Spleen (tissue), 11 donors: ENCODE measurements around the gene RAD51C. TPM values are rescaled to one million over a fixed set of nuclear protein-coding genes. Genes with fewer than 3 reads are reported as not detected.
"Not testable (repeated sequence)": the region's sequence is repeated elsewhere in the genome, so short reads cannot be mapped to it uniquely, and the experiment has no call there.

Experiments used
- DNase-seq: peaks from one replicate; pipeline ENCODE4 v3.0.0-alpha.2; 2020
- H3K27ac ChIP-seq, 8 donors: fragments of 200-600 bp; sonication (generic) in 7 of 8; 1 replicate in 4 of 8; 2 replicates in 4 of 8; pipeline versions ENCODE4 v1.5.0 to v1.8.0; 2016 to 2021; ENCODE audit warnings: inconsistent platforms in 4 of 8, mild to moderate bottlenecking in 4 of 8, moderate library complexity in 1 of 8
- H3K27me3 ChIP-seq, 7 donors: fragments of 200-600 bp; sonication (generic) in 6 of 7; replicated peaks in 1 of 7; 1 replicate in 4 of 7; 2 replicates in 3 of 7; pipeline versions ENCODE4 v1.5.0 to v1.8.0; 2016 to 2021; ENCODE audit warnings: inconsistent platforms in 3 of 7, mild to moderate bottlenecking in 1 of 7
- H3K36me3 ChIP-seq, 6 donors: fragments of 200-600 bp; sonication (generic) in 5 of 6; 1 replicate in 4 of 6; 2 replicates in 2 of 6; pipeline versions ENCODE4 v1.5.0 to v1.8.0; 2016 to 2021; ENCODE audit warnings: inconsistent platforms in 2 of 6
- H3K4me1 ChIP-seq, 6 donors: fragments of 200-600 bp; sonication (generic) in 5 of 6; 1 replicate in 3 of 6; 2 replicates in 3 of 6; pipeline versions ENCODE4 v1.5.0 to v1.8.0; 2016 to 2021; ENCODE audit warnings: inconsistent platforms in 3 of 6
- H3K4me3 ChIP-seq, 8 donors: fragments of 200-600 bp; sonication (generic) in 7 of 8; 1 replicate in 4 of 8; 2 replicates in 4 of 8; pipeline versions ENCODE4 v1.5.0 to v1.8.0; 2016 to 2021; ENCODE audit warnings: inconsistent platforms in 4 of 8, mild to moderate bottlenecking in 4 of 8, moderate library complexity in 2 of 8
- H3K9me3 ChIP-seq, 8 donors: fragments of 200-600 bp; sonication (generic) in 7 of 8; 1 replicate in 4 of 8; 2 replicates in 4 of 8; pipeline versions ENCODE4 v1.5.0 to v1.8.0; 2016 to 2021; ENCODE audit warnings: inconsistent platforms in 4 of 8
- POLR2A ChIP-seq, 3 donors: fragments of 450-650 bp; IDR thresholded peaks; one replicate each; pipeline ENCODE4 v1.5.1; 2017; ENCODE audit warnings: antibody characterized with exemption in 3 of 3, mild to moderate bottlenecking in 1 of 3
- POLR2AphosphoS5 ChIP-seq, 3 donors: sonication (generic); formaldehyde crosslinking; IDR thresholded peaks; one replicate each; pipeline ENCODE4 v1.5.1; 2017; ENCODE audit warnings: antibody characterized with exemption in 3 of 3
- WGBS, 5 donors: extraction: QIAGEN DNeasy Blood & Tissue Kit in 3 of 5; methylation state at CpG; one replicate each; pipeline versions ENCODE4 v1.1.5 to v1.1.7; 2013 to 2018; 5-methylcytosine and 5-hydroxymethylcytosine counted together
- intact Hi-C: fragments of 100-400 bp; cut with DNase I; formaldehyde crosslinking; loops from one replicate; pipeline ENCODE4 v1.15.0; 2023; ENCODE audit warnings: low total_unique reads
- polyA plus RNA-seq, 3 donors: library from polyadenylated mRNA; stranded (reverse); fragments of 200-250 nt; gene quantifications; one replicate each; pipeline ENCODE4 v1.2.1, GENCODE V29; 2013
- total RNA-seq, 7 donors: library from RNA; depleted of rRNA in 3 of 7; stranded (reverse); fragments of >200 nt in 3 of 7; fragmentation: NEBNext Ultra II Directional in 4 of 7; extraction: Animal tissue kit (Norgen Biotek cat#: 25700) in 4 of 7; gene quantifications; one replicate each; pipeline versions ENCODE4 v1.1.0 to v1.2.1, GENCODE V29; 2016 to 2021
- TF ChIP-seq, protein P1 (sequence below), 11 experiments: fragments of 200-600 bp in 7 of 11; fragments of 450-650 bp in 4 of 11; sonication (generic) in 4 of 11; IDR thresholded peaks in 8 of 11; conservative IDR thresholded peaks in 3 of 11; 1 replicate in 7 of 11; 2 replicates in 4 of 11; pipeline versions ENCODE4 v1.4.0 to v1.8.0; 2016 to 2021; ENCODE audit warnings: antibody characterized with exemption in 11 of 11, inconsistent platforms in 4 of 11, mild to moderate bottlenecking in 1 of 11
- donor health status: healthy with polysubstance abuse.
- donor health status: DM: no; HTN: no; CAD: no; lungs with moderate emphysema.
- donor health status: DM: no; HTN: no; CAD: no.
- donor health status: Bipolar disorder and iron deficiency.
- donor health status: healthy.
- donor health status: DM: no; HTN: no; CAD: no.
- donor health status: DM: yes; HTN: yes; CAD: no.

The RAD51C gene
- total and polyA plus RNA-seq, 10 donors: 19.6 to 28.5 (median 23.5) TPM

DNA sequence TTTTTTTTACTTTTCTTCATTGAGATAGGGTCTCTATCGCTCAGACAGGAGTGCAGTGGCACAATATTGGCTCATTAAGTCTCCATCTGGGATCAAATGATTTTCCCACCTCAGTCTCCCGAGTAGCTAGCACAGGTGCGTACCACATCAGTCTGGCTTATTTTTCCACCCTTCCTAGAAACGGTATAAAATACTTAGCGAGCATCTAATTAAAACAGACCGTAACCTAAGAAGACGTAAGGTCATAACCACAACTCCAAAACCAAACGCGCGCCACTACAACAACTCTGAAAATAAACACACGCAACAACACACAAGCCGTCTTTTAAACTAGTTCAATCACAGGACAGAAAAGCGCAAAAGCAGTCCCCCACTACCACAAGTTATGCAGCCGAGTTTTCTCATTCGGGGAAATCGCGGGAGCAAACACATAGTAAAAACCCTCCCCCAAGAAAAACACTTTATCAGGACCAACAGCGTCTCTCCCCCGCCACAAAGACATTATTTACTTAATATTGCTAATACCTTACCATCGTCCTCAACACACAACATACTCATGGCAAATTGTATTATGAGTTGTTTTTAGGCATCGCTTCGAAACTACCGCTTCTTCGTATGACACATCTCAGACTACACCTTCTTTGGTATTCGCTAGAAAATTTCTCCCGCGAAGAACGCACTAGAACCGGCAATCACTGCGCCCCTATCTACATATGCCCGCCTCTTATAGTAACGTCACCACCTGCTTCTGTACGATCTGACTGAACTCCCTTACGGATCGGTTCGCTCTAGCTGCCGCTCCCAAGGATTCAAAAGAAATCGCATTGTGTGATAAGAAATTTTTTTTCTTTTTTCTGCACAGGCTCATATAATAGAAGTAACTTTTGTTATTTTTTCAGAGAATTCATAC is 33.3 kb upstream of the RAD51C start:
- peak; percentile 77 for DNase-seq
- WGBS, 5 donors: 1 to 2% (median 2%) methylated on average over 38 of the region's 38 CpGs

DNA sequence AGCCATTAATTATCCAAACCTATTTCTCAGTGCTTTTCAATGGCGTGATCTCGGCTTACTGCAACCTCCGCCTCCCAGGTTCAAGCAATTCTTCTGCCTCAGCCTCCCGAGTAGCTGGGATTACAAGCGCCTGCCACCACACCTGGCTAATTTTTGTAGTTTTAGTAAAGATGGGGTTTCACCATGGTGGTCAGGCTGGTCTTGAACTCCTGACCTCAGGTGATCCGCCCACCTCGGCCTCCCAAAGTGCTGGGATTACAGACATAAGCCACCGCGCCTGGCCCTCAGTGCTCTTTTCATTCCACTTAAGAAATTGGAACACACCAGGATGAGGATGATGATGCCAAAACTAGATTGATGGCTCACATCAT is 32.7 kb upstream of the RAD51C start:
- H3K4me1 ChIP-seq: peaks cover 0 to 20% (median 7%) of the 10 kb centered on the region in 6 donors
- H3K27ac ChIP-seq: peak overlapping the region in 7 of 8 donors; percentile 71 to 89 (median 86)
- H3K4me3 ChIP-seq: peak overlapping the region; percentile 27 to 64 (median 38)
- intact Hi-C loops, H3K27me3 ChIP-seq, DNase-seq, H3K9me3 ChIP-seq, H3K36me3 ChIP-seq: not testable (repeated sequence)
- WGBS, 5 donors: 30 to 51% (median 39%) methylated on average over 9 of the region's 9 CpGs

More for the DNA sequence above, 33.3 kb upstream of the RAD51C start:
- Histone ChIP-seq H3K27ac (peak overlapping the region; percentile 71 to 89 (median 86)), H3K4me1 (peaks cover 0 to 20% (median 7%) of the 10 kb centered on the region in 6 donors), H3K9me3 (no peaks in the 10 kb centered on the region), H3K4me3 (peak overlapping the region; percentile 27 to 64 (median 38)), H3K36me3 (no peaks in the 10 kb centered on the region), H3K27me3 (no peaks in the 10 kb centered on the region)
- TF ChIP-seq POLR2A (IDR thresholded peaks at IDR 0.05) (peak; percentile 48 to 100 (median 93)), POLR2AphosphoS5 (IDR thresholded peaks at IDR 0.05) (peak; percentile 55 to 99 (median 63))
- TF ChIP-seq, protein P1, sequence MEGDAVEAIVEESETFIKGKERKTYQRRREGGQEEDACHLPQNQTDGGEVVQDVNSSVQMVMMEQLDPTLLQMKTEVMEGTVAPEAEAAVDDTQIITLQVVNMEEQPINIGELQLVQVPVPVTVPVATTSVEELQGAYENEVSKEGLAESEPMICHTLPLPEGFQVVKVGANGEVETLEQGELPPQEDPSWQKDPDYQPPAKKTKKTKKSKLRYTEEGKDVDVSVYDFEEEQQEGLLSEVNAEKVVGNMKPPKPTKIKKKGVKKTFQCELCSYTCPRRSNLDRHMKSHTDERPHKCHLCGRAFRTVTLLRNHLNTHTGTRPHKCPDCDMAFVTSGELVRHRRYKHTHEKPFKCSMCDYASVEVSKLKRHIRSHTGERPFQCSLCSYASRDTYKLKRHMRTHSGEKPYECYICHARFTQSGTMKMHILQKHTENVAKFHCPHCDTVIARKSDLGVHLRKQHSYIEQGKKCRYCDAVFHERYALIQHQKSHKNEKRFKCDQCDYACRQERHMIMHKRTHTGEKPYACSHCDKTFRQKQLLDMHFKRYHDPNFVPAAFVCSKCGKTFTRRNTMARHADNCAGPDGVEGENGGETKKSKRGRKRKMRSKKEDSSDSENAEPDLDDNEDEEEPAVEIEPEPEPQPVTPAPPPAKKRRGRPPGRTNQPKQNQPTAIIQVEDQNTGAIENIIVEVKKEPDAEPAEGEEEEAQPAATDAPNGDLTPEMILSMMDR (IDR thresholded peaks at IDR 0.05 in 8 of 11, conservative IDR thresholded peaks at IDR 0.05 in 3 of 11): peak in 1 of 11 experiments; percentile 15
- intact Hi-C loops: no loop called here

DNA sequence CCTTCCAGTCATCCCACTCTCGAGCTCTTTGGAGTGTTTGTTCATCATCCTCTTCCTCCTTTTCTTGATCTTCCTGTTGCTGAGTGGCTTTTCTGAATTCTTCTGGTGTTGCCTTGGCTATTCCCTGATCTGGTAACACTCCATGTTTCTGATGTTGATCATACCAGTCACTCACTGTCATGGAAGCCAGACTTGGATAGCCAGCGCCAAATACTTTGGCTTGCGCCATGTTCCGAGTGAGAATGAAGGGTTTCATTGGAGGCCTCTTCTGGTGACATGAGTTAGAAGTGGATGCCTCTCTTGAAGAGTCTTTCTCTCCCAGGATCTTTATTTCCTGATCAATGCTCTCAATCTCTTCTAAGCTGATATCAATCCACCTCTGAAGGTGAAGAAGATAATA is 31.8 kb upstream of the RAD51C start:
- Histone ChIP-seq H3K4me1 (peaks cover 0 to 20% (median 7%) of the 10 kb centered on the region in 6 donors), H3K36me3 (no peaks in the 10 kb centered on the region), H3K27ac (no peak overlapping the region), H3K9me3 (no peaks in the 10 kb centered on the region), H3K4me3 (no peak overlapping the region), H3K27me3 (peaks cover 0 to 1% (median 0%) of the 10 kb centered on the region in 7 donors)
- no peak for DNase-seq
- intact Hi-C loops: no loop called here
- WGBS, 5 donors: 79 to 90% (median 87%) methylated on average over 4 of the region's 4 CpGs
- TF ChIP-seq, protein P1 (IDR thresholded peaks at IDR 0.05 in 8 of 11, conservative IDR thresholded peaks at IDR 0.05 in 3 of 11): no peak
- TF ChIP-seq POLR2A (IDR thresholded peaks at IDR 0.05) (no peak), POLR2AphosphoS5 (IDR thresholded peaks at IDR 0.05) (no peak)

DNA sequence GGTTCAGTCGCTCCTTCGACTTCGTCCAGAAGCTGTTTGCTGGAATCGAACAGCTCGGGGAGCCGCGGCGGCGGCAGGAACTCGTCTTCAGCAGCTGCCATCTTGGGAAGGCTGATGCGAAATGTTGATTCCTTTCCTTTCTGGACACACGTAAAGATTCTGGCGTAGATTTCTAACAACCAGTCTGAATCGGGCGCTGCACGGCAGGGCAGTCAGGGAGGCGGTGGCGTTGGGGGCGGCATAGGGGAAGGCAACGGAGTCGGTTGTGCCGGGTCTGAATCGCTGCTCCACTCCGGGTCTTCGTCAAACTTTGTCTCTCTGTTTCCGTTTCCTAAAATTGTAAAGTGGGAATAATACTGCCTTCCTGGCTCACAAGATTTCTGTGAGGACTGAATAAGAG is 30.9 kb upstream of the RAD51C start:
- Histone ChIP-seq H3K36me3 (no peaks in the 10 kb centered on the region), H3K27ac (no peak overlapping the region), H3K9me3 (no peaks in the 10 kb centered on the region), H3K4me1 (peaks cover 0 to 21% (median 8%) of the 10 kb centered on the region in 6 donors), H3K4me3 (no peak overlapping the region), H3K27me3 (peaks cover 0 to 5% (median 0%) of the 10 kb centered on the region in 7 donors)
- 91 to 97% (median 94%) methylated on average over 22 to 26 of the region's 26 CpGs for WGBS, 5 donors
- DNase-seq: no peak
- TF ChIP-seq POLR2A (IDR thresholded peaks at IDR 0.05): no peak
- TF ChIP-seq, protein P1 (IDR thresholded peaks at IDR 0.05 in 8 of 11, conservative IDR thresholded peaks at IDR 0.05 in 3 of 11): no peak
- intact Hi-C loops: no loop called here
